Adipocyte (in vitro differentiated cells): ENCODE results near the gene CSTPP1.
A peak's percentile ranks its signal among the peaks of the same experiment; 100 is the strongest.

ENCODE experiments used
- DNase-seq: peaks from one replicate; pipeline ENCODE4 v3.0.0-alpha.2; 2015; ENCODE audit warnings: low read depth
- H3K27me3 ChIP-seq: replicated peaks from 2 replicates; pipeline ENCODE4 v1.7.0; 2013; ENCODE audit warnings: mild to moderate bottlenecking, low read length, moderate library complexity; ENCODE audit not compliant: control insufficient read depth, insufficient read depth
- H3K36me3 ChIP-seq: 2 replicates; pipeline ENCODE4 v1.7.0; 2013; ENCODE audit warnings: low read length, mild to moderate bottlenecking, moderate library complexity; ENCODE audit not compliant: control insufficient read depth, insufficient read depth, severe bottlenecking
- H3K4me1 ChIP-seq: 2 replicates; pipeline ENCODE4 v1.7.0; 2013; ENCODE audit warnings: mild to moderate bottlenecking, low read length, moderate library complexity; ENCODE audit not compliant: control insufficient read depth, insufficient read depth
- H3K4me3 ChIP-seq: 2 replicates; pipeline ENCODE4 v1.7.0; 2013; ENCODE audit warnings: mild to moderate bottlenecking, low read length, moderate library complexity
- H3K9ac ChIP-seq: 2 replicates; pipeline ENCODE4 v1.7.0; 2013; ENCODE audit warnings: mild to moderate bottlenecking, low read length, moderate library complexity
- H3K9me3 ChIP-seq: 2 replicates; pipeline ENCODE4 v1.7.0; 2013; ENCODE audit warnings: mild to moderate bottlenecking, low read length, moderate library complexity; ENCODE audit not compliant: control insufficient read depth

Gene CSTPP1

GRCh38 chr11:47165253-47165840, 228.8 kb downstream of the CSTPP1 start:
- no peak for DNase-seq
- peaks cover 65% of the 10 kb centered on the region for H3K36me3 ChIP-seq
- no peaks in the 10 kb centered on the region for H3K27me3 ChIP-seq
- no peak overlapping the region for H3K4me3 ChIP-seq
- peaks cover 2% of the 10 kb centered on the region for H3K4me1 ChIP-seq
- H3K9me3 ChIP-seq: no peaks in the 10 kb centered on the region
- no peak overlapping the region for H3K9ac ChIP-seq

GRCh38 chr11:47166368-47166767, 229.8 kb downstream of the CSTPP1 start:
- no peak for DNase-seq
- H3K36me3 ChIP-seq: peaks cover 76% of the 10 kb centered on the region
- H3K27me3 ChIP-seq: no peaks in the 10 kb centered on the region
- H3K9me3 ChIP-seq: no peaks in the 10 kb centered on the region
- no peak overlapping the region for H3K9ac ChIP-seq
- peaks cover 2% of the 10 kb centered on the region for H3K4me1 ChIP-seq
- H3K4me3 ChIP-seq: no peak overlapping the region

DNA sequence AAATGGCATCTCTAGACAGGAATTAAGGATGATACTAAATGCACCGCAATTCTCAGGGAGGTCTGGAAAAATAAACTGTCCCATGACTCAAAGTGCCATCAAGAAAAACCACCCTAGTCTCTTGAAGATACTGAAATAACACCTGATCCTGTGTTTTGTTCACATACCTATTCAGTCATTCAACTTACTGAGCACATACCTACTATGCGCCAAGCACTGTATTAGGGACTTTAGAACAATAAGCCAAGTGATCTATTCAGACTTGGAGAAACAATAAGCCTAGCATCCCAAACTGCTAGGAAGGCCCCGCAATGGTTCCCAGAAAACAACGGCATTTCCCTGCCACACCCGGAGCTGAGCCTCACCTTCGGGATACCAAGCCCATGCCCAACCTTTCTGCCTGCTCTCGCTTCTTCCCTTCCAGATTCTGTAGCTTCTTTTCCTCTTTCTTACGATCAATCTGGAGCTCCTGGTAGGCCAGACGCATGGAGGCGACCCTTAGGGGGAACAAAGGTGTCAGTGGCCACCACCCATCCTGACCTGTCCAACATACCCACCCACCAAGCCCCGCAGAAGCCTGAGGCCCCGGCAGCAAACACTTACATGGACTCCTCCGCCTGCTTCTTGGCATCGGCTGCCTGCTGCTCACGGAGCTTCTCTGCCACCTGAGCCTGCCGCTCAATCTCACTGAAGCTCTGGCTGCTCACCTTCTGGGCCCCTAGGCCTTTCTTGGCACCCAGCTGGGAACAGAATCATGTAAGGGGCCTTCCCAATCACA, 234.7 kb downstream of the CSTPP1 start:
- Histone ChIP-seq H3K4me3 (no peak overlapping the region), H3K36me3 (peaks cover 74% of the 10 kb centered on the region), H3K27me3 (no peaks in the 10 kb centered on the region), H3K4me1 (peaks cover 13% of the 10 kb centered on the region), H3K9me3 (no peaks in the 10 kb centered on the region), H3K9ac (peak overlapping the region; percentile 2)
- no peak for DNase-seq

DNA sequence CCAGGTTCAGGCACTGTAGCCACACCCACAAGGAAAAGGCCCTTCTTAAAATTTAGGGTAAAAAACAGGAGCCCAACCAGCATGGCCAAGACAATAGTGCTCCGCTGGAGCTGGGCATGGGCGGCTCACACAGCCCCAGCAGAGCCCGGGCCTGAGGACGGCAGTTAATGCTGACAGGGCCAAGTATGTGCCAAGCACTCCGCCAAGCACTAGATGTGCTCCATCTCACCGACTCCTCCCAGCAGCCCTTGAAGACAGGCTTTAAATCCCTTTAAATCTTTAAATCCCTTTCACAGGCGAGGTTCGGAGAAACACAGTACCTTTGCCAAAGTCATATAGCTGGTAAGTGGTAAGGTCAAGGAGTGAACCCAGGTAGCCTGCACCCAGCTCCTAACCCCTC, 235.3 kb downstream of the CSTPP1 start:
- DNase-seq: no peak
- H3K36me3 ChIP-seq: peaks cover 68% of the 10 kb centered on the region
- peak overlapping the region; percentile 2 for H3K9ac ChIP-seq
- H3K4me3 ChIP-seq: no peak overlapping the region
- peaks cover 13% of the 10 kb centered on the region for H3K4me1 ChIP-seq
- no peaks in the 10 kb centered on the region for H3K9me3 ChIP-seq
- H3K27me3 ChIP-seq: no peaks in the 10 kb centered on the region

GRCh38 chr11:47172740-47173336, 236.3 kb downstream of the CSTPP1 start:
- DNase-seq: no peak
- Histone ChIP-seq H3K9ac (peak overlapping the region; percentile 33), H3K27me3 (no peaks in the 10 kb centered on the region), H3K4me1 (peaks cover 17% of the 10 kb centered on the region), H3K4me3 (no peak overlapping the region), H3K9me3 (no peaks in the 10 kb centered on the region), H3K36me3 (peaks cover 59% of the 10 kb centered on the region)

DNA sequence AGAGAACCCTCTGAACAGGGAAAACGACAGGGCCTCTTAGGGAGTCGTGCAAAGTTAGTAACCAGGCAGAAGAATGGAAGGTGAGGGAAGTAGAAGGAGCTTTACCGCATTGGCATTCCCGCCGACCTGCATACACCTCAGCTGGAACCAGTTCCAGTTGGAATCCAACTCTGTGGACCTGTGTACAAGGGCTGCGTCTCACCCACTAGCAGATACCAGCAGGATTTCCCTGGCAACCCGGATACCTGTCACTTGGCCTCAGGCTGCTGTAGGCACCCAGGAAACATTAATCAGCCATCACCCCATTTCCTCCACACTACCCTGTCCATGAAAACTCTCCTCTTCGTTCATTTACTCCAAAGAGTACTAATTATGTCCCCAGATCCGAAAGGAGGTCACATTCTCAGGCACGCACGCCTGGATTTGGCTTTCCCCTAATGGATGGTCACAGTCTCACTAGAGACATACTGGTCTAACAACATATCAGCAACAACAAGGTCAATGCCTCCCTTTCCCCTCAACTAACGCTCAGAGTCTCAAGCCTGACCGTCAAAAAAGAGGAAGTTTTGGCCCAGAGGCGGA, 239.3 kb downstream of the CSTPP1 start:
- H3K9me3 ChIP-seq: no peaks in the 10 kb centered on the region
- H3K9ac ChIP-seq: peak overlapping the region; percentile 100
- peak overlapping the region; percentile 96 for H3K4me3 ChIP-seq
- peaks cover 24% of the 10 kb centered on the region for H3K4me1 ChIP-seq
- peaks cover 33% of the 10 kb centered on the region for H3K36me3 ChIP-seq
- no peak for DNase-seq
- no peaks in the 10 kb centered on the region for H3K27me3 ChIP-seq

DNA sequence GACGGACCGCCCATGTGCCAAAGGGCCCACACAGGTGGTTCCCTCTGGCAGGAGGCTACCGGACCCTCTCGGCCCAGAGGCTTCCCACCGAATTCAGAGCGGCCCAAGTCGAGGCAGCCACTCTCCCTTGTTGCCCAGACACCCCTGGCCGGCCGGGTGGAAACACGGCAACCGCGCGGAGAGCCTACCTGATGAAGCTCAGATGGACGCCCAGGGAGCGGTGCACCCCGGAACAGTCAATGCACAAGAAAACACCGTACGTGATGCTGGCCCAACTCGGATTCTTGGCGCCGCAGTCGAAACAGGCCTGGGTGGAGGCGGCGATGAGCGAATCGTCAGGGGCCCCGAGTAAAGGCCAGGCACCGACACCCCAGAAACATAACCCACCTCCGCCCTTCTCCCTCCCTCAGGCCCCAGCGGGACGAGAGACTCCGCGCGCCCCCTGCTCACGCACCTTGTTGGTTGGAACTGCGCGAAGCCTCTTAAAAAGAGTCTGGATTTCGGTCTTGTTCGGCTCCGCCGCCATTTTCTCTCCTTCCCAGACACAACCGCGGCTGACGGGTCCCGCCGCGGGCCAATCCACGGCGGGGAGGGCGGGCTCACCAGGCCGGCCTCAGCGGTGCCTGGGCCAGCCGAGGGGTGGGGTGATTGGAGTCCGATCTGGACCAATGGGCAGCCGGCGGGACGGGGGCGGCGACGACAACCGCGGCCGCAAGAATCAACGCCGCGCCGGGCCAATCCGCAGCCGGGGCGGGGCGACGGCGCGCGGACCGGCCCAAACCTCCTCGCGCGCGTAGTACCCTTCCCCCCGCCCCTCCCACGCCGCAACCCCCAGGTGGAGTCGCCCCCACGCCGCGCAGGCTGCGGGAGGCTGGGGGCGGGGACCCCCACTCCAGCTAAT, 240.0 kb downstream of the CSTPP1 start, which contains the start of gene ARFGAP2:
ARFGAP2 (minus strand) TSS at position 552 of the 901 bp plus-strand sequence; CDS start at position 526, 26 bp downstream.
- DNase-seq: peak; percentile 99
- Histone ChIP-seq H3K27me3 (no peaks in the 10 kb centered on the region), H3K4me1 (peaks cover 24% of the 10 kb centered on the region), H3K36me3 (peaks cover 25% of the 10 kb centered on the region), H3K9me3 (no peaks in the 10 kb centered on the region), H3K9ac (peak within 1 kb of the TSS; percentile 100), H3K4me3 (peak within 1 kb of the TSS; percentile 96)

GRCh38 chr11:47177229-47177845, 240.8 kb downstream of the CSTPP1 start:
- H3K4me3 ChIP-seq: peak overlapping the region; percentile 87

GRCh38 chr11:47177846-47178245, 241.3 kb downstream of the CSTPP1 start:
- H3K9me3 ChIP-seq: no peaks in the 10 kb centered on the region
- H3K4me3 ChIP-seq: peak overlapping the region; percentile 87
- H3K9ac ChIP-seq: peak overlapping the region; percentile 100
- no peaks in the 10 kb centered on the region for H3K27me3 ChIP-seq
- DNase-seq: no peak
- peaks cover 13% of the 10 kb centered on the region for H3K36me3 ChIP-seq
- H3K4me1 ChIP-seq: peaks cover 24% of the 10 kb centered on the region

More at GRCh38 chr11:47177229-47177845, 240.8 kb downstream of the CSTPP1 start:
- peaks cover 18% of the 10 kb centered on the region for H3K36me3 ChIP-seq
- peak overlapping the region; percentile 100 for H3K9ac ChIP-seq
- peak; percentile 89 for DNase-seq
- peaks cover 24% of the 10 kb centered on the region for H3K4me1 ChIP-seq
- H3K27me3 ChIP-seq: no peaks in the 10 kb centered on the region
- H3K9me3 ChIP-seq: no peaks in the 10 kb centered on the region

GRCh38 chr11:47178316-47178715, 241.8 kb downstream of the CSTPP1 start:
- no peaks in the 10 kb centered on the region for H3K27me3 ChIP-seq
- DNase-seq: no peak
- H3K9me3 ChIP-seq: no peaks in the 10 kb centered on the region
- H3K4me3 ChIP-seq: no peak overlapping the region
- H3K9ac ChIP-seq: peak overlapping the region; percentile 100
- H3K36me3 ChIP-seq: peaks cover 8% of the 10 kb centered on the region
- peaks cover 24% of the 10 kb centered on the region for H3K4me1 ChIP-seq
